T47D (cell line): ENCODE measurements around the gene AZU1.

Source experiments
- DNase-seq, 2 experiments: peaks; one replicate each; pipeline versions ENCODE4 v3.0.0 to v3.0.0-alpha.2; 2011 to 2012; ENCODE audit warnings: low read depth in 1 of 2, low spot score in 1 of 2
- JUND ChIP-seq: IDR thresholded peaks from 2 replicates; pipeline ENCODE4 v1.6.1; 2012; ENCODE audit warnings: low read depth
- in situ Hi-C: cut with HindIII; loops from 2 replicates; pipeline ENCODE4 v1.10.0; 2016; ENCODE audit warnings: low sequenced_read_pairs, low pct_unique_long_range_greater_than_20kb

Gene AZU1

DNA sequence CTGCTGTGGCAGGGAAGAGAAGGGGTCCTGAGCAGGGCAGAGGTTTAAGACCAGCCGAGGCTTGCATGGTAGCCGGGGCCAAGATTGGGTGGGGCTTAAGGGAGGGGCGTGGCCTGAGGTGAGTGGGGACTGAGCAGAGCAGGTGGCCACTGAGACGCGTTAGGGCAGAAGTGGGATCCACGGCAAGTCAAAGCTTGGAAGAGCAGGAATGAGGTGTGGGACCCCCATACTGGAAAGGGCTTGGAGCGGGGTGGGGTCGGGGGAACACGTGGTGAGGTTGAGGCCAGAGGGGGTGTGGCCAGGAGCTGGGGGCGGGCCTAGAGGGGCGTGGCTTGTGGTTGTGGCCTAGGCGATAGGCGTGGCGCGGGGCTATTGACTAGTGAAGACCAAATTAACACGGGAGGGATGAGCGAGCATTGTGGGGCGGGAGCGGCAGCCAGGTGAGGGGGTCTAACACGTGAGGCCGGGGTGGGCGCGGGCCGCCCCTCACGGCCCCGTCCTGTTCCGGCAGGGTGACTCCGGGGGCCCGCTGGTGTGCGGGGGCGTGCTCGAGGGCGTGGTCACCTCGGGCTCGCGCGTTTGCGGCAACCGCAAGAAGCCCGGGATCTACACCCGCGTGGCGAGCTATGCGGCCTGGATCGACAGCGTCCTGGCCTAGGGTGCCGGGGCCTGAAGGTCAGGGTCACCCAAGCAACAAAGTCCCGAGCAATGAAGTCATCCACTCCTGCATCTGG, 35.1 kb downstream of the AZU1 start:
- peak; percentile 57 for DNase-seq
- in situ Hi-C loops = no loop called here
- no peak for TF ChIP-seq JUND

DNA sequence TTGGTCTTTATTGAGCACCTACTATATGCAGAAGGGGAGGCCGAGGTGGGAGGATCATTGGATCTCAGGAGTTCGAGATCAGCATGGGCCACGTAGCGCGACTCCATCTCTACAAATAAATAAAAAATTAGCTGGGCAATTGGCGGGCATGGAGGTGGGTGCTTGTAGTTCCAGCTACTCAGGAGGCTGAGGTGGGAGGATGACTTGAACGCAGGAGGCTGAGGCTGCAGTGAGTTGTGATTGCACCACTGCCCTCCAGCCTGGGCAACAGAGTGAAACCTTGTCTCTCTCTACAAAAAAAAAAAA, 35.6 kb downstream of the AZU1 start:
- in situ Hi-C loops = no loop called here
- no peak for TF ChIP-seq JUND
- no peak for DNase-seq

DNA sequence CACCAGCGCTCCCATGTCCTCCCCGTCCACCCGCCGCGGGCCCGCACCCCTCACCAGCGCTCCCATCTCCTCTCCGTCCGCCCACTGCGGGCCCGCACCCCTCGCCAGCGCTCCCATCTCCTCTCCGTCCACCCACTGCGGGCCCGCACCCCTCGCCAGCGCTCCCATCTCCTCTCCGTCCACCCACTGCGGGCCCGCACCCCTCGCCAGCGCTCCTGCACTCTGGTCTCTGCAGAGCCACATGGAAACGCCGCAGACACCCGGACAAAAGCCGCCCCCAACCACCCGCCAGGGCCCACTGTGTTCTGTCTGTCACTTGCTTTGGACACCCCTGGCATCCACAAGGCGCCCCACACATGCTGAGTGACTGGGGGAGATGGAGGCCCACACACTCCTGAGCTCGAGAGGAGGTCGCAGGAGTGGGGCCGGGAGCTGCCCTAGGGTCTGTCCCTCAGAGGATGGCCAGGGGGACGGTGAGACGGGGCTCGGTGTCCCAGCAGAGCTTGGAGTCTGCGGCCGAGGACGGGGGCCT, 39.2 kb downstream of the AZU1 start:
- in situ Hi-C loops = no loop called here
- no peak for TF ChIP-seq JUND

DNA sequence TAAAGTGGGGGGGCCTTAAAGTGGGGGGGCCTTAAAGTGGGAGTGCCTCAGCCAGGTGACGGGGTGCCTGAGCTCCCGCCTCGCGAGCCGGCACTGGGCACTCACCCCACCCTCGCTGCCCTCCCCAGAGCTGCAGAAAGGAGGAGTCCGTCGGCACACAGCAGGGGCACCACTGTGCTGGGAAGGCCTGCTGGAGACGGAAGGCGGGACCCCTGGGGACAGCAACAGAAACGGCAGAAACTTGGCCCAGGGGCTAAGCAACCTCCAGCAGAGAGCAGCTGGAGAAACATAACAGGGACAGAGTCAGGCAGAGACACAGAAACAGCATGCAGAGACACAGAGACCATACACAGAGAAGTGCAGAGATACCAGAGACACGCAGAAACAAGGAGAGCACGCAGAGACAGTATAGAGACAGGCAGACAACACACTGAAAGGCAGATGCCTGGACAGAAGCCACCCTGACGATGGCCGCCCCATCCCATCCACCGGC, 39.7 kb downstream of the AZU1 start:
- no peak for TF ChIP-seq JUND
- in situ Hi-C loops = no loop called here
- no peak for DNase-seq

More for the DNA sequence above, 39.2 kb downstream of the AZU1 start:
- no peak for DNase-seq

DNA sequence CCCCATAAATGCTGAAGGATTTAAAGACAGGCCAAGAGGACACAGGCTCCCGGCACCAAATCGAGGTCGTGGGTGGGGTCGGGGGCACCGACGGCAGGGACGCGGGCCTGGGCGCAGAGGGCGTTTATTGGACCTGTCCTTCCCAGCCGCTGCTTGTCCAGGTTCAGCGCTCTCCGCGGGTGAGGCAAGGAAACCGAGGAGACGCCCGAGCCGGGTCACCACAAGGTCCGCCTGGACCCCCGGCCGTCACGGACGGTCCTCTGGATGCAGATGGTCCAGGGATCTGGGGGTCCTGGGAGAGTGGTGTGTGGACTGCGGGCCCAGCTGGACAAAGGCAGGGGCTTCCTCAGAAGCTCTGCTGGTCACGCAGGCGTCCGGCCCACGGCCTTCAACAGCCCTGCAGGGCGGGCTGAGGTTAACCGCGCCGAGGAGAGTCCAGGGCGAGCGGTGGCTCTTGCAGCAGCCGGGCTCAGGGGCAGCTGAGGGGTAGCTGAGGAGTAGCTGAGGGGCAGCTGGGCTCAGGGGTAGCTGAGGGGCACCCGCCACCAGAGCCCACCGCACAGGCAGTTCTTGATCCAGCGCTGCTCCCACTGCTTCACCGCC, 40.3 kb downstream of the AZU1 start:
- in situ Hi-C loops = no loop called here
- DNase-seq = no peak
- no peak for TF ChIP-seq JUND

DNA sequence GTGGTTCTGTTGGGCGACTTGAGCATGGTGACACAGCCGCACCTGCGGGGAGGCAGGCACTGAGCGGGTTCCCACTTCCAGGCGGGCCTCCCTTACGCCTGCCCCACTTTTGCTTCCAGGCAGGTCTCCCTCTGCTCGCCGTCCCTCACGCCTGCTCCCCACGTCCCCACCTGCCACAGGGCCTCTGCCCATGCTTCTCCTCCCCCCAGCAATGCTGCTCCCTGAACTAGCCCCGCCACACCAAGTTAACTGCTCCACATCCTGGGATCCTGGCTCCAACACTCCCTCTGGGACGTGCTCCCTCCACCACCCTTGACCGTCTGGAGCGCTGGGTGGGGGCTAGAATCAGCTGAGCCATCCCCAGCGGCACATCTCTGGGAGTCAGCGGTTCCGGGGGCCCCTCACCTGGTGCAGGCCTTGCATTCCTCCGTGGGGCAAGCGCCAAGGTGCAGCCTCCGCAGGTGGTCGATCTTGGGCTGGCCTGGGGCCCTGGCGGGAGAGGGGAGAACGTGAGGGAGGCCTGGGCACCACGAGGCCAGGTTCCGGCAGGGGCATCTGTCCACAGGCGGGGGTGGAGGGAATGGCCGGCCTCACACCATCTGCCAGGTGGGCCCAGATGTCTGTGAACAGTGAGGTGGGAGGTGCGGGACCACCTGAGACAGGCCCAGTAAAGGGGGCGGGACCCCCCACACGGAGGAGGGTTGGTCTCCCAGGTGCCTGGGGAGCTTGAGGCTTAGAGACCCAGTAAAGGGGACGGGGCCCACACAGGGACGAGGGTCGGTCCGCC, 41.0 kb downstream of the AZU1 start:
- in situ Hi-C loops = no loop called here
- DNase-seq = no peak
- TF ChIP-seq JUND = no peak

DNA sequence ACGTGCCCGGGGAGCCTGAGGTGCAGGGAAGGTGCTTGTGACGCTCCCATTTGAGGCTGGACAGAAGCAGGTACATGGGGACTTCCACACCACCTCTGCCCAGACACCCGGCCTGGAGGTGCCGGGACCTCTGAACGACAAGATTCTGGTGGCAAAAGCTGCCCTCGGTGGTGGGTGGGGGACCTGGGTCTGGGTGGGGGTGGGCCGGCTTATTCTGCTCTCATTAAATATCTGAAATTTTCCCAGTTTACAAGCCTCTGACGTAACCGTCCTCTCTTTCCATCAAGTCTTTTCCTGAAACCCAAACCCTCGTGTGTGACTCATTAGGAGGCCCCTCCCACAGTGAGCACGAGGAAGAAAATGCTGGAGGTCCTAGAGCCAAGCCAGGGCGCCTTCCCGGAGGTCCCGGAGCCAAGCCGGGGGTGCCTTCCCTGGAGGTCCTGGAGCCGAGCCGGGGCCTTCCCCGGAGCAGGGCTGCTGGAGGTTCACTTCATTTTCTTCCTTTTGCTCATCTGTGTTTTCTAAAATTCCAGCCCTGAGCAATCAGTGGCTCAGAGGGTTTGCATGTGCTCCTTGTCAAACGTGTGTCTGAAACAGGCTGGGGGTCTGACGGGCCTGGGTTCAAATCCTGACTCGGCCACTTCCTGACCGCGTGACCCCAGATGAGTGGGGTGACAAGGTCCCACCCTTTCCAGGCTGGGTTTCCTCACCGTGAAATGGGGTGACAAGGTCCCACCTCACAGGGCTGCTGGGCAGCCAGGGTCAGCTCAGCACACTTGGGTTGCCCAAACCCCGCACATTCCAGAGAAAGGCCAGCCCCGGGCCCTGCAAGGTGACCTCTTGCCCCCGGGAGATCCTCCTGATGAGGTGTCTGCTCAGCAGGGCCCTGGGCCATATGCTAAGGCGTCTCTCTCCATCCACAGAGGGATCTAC, 41.9 kb downstream of the AZU1 start:
- DNase-seq = no peak
- TF ChIP-seq JUND = no peak
- in situ Hi-C loops = no loop called here

DNA sequence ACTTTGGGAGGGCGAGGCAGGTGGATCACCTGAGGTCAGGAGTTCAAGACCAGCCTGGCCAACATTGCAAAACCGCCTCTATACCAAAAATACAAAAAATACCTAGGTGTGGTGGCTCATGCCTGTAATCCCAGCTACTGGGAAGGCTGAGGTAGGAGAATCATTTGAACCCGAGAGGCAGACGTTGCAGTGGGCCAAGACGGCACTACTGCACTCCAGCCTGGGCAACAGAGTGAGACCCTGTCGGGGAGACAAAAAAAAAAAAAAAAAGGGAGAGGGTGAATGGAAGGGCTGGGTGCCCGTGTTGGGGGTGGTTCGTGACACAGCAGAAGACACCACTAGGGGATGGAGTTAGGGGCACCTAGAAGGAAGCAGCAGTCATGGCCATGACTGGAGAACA, 42.7 kb downstream of the AZU1 start:
- in situ Hi-C loops = no loop called here
- no peak for DNase-seq
- no peak for TF ChIP-seq JUND

DNA sequence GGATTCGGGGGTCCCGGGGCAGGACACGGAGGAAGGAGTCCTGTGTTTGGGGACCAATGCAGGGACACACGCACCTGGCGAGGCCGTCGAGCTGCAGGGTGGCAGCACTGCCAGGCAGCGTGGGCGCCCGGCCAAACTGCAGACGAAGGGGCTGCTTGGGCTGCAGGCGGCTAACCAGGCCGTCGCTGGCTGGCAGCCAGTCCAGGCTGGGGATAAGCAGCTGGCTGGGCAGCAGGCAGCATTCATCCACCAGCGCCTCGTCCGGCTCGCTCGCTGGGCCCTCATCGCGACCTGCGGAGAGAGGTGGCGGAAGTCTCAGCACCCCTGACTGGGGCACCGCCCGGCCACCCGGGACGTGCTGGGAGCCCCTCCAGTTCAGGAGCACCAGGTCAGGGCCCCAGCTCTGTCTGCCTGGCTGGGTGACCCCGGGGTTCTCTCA, 43.3 kb downstream of the AZU1 start:
- no peak for DNase-seq
- no peak for TF ChIP-seq JUND
- in situ Hi-C loops = no loop called here

DNA sequence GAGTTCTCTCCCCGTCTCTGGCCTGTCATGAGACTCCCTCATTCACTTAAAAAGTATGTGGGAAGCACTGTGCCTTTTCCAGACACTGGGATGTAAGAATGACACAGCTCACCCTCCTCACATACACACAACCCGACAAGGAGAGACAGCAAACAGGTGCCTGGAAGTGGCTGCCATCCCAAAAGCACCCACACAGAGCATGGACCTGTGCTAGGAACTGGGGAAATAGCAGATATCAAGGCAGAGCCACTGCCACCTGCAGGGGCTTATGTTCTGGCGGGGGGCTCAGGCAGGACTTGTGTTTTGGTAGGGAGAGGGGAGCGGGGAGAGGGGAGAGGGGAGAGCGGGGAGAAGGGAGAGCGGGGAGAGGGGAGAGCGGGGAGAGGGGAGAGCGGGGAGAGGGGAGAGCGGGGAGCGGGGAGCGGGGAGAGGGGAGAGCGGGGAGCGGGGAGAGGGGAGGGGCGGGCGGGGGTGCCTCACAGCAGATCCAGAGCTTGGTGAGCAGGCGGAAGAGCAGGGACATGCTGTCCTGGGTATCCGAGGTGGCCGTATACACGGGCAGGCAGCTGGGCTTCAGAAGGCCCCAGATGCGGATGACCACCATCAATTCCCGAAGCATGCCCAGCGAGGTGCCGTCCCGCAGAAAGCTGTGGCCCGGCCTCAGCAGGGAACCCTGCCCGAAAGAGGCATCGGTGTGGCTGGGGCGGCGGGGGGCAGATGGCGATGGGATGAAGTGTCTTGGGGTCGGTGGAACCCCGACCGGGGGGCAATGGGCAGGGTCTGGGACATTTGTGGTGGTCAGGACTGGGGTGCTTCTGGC, 44.0 kb downstream of the AZU1 start:
- in situ Hi-C loops = no loop called here
- TF ChIP-seq JUND = no peak
- DNase-seq = no peak

DNA sequence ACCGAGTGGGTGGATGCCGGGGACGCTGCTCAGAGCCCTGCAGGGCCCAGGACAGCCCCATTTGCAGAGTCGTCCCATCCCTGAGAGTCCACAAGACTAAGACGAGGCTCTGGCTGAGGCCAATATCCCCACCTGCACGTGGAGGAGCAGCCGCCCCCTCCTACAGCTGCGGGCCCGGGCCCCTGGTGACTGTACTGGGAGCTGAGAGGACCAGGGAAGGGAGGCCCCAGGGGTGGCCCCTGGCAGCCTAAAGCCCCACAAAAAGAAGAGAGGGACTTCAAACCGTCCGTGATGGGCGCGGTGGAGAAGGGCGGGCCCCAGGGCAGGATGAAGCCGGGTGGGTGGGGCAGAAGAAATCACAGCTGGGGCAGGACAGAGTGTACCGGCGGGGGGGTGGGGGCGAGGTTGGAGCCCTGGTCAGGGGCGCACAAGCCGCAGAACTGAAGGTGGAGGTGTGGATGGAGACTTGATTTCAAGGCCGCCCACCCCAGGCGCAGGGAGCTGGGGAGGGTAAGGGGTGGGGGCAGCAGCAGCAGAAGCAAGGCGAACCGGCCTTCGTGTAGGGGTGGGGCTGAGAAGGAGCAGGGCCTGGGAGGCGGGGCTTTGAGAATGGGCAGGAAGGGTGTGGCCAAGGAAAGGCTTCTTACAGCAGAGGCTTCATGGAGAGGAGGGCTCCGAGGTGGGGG, 44.8 kb downstream of the AZU1 start:
- peak in 1 of 2 experiments; percentile 60 for DNase-seq
- TF ChIP-seq JUND = no peak
- in situ Hi-C loops = no loop called here
